Glomerular endothelial cell (primary cell): ENCODE results near the gene CSE1L. TPM values are rescaled to one million over a fixed set of nuclear protein-coding genes. Genes with fewer than 3 reads are reported as not detected.
A peak's percentile ranks its signal among the peaks of the same experiment; 100 is the strongest.
"Not testable (repeated sequence)": the region's sequence is repeated elsewhere in the genome, so short reads cannot be mapped to it uniquely, and the experiment has no call there.

Experiments
- DNase-seq: peaks from one replicate; pipeline ENCODE4 v3.0.0-alpha.2; 2011; ENCODE audit warnings: low read depth, low spot score; ENCODE audit errors: extremely low read depth
- total RNA-seq: library from RNA; depleted of rRNA; stranded (reverse); fragments of >200 nt; gene quantifications from 2 replicates; pipeline ENCODE4 v1.2.3, GENCODE V29; 2015

The CSE1L gene
- total RNA-seq, 1 donor from 2014 or later: 71.4 TPM

DNA sequence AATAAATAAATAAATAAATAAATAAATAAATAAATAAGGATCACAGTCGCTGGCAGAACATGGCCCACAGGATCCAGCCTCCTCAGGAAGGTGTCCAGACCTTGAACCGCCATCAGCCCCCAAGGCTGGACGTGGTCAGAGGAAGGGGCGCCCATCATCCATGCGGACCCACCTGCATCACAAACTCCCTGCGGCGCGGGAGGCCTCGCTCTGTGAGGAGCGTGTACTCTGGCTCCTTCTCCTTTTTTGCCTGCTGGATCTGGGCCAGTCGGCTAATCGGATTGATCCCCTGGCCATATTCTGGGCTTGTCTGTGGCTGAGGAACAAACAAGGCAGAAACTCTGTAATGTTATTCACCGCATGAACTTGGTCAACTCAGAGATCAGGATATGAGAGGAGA, 76.8 kb downstream of the CSE1L start:
- no peak for DNase-seq

GRCh38 chr20:49123982-49124381, 77.9 kb downstream of the CSE1L start:
- DNase-seq: no peak

DNA sequence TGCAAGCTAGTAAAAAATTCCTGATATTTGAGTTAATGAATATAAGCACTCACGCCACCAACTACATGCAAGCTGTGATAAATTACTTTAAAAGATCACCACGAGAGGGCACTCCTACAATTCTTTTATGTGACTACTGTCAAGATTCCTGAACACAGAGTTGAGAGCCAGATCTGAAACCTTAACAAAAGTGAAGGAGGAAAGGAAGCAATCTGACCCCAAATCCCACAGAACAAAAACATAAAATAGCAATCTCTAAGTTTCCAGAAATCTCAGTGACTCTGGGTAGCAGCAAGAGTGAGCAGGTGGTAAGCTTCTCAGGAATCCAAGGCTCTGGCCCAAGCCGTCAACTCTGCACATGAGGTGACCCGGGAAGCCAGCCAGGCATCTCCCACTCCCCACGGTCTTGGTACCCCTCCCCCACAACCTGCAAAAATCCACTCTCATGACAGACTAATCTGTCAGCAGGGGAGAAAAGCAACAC, 86.9 kb downstream of the CSE1L start:
- peak; percentile 47 for DNase-seq

DNA sequence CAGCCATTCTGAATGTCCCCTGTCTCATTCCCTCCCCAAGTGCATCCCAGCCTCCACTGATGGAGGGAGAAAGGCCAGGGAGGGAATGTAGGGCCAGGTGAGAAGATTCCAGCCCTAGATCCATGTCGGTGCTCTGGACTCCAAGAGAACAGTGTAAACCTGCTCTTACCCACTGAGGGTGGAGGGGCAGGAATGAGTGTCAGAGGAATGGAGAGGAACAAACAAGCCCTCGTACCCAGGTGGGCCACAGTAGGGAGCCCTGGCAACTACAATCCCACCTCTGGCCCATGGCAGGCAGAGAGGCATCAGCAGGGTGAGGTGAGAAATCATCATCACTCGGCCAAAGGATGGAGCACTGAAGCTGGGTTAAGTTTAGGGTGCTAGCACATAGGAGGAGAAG, 87.5 kb downstream of the CSE1L start:
- DNase-seq: no peak

GRCh38 chr20:49134797-49135196, 88.7 kb downstream of the CSE1L start:
- not testable (repeated sequence) for DNase-seq

- DNase-seq: no peak
Measured at GRCh38 chr20:49136817-49137571, 90.9 kb downstream of the CSE1L start.

DNA sequence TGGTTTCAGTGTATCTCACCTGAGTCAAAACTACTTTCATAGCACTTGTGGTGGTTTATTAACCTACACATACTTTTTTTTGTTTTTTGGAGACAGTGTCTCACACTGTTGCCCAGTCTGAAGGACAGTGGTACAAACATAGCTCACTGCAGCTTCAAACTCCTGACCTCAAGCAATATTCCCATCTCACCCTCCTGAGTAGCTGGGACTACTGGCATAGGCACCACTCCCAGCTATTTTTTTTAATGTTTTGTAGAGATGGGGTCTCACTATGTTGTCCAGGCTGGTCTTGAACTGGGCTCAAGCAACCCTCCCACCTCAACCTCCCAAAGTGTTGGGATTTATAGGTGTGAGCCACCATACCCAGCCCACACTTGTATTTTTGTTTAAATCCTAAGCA, 92.3 kb downstream of the CSE1L start:
- no peak for DNase-seq

- DNase-seq: no peak
Measured at GRCh38 chr20:49140411-49140810, 94.3 kb downstream of the CSE1L start.

- DNase-seq: no peak
Measured at GRCh38 chr20:49140834-49141233, 94.7 kb downstream of the CSE1L start.

Other genes starting within 250 kb of the CSE1L start
- gene PREX1, start 218.3 kb upstream of the CSE1L start, total RNA-seq: 84.9 and 105 TPM in 2 replicates
- 29.7 and 31.9 TPM in 2 replicates for gene ARFGEF2, start 124.6 kb upstream of the CSE1L start, total RNA-seq
- 76.7 and 79.2 TPM in 2 replicates for gene STAU1, start 142.0 kb downstream of the CSE1L start, total RNA-seq
- gene DDX27, start 173.1 kb downstream of the CSE1L start, total RNA-seq: 26.3 and 28.6 TPM in 2 replicates
- gene ZNFX1, start 231.7 kb downstream of the CSE1L start, total RNA-seq: 54.1 and 60.0 TPM in 2 replicates